GM12864 (cell line): ENCODE results near the gene TMUB2.

Experiments
- DNase-seq: peaks from one replicate; pipeline ENCODE4 v3.0.0-alpha.2; 2011; ENCODE audit warnings: low read depth
- H3K4me3 ChIP-seq: 2 replicates; pipeline ENCODE4 v1.5.1; 2011; ENCODE audit warnings: mild to moderate bottlenecking, low read depth, low read length, control low read depth
- CTCF ChIP-seq: IDR thresholded peaks from 2 replicates; pipeline ENCODE4 v1.5.1; 2011; ENCODE audit warnings: low read depth, mild to moderate bottlenecking, moderate library complexity, low read length, control low read depth, inconsistent platforms; ENCODE audit errors: missing control alignments

TMUB2 gene

GRCh38 chr17:44178133-44178532 lies 8.6 kb upstream of the TMUB2 start:
- no peak for DNase-seq
- no peak overlapping the region for H3K4me3 ChIP-seq
- TF ChIP-seq CTCF = no peak

- no peak for TF ChIP-seq CTCF
- no peak overlapping the region for H3K4me3 ChIP-seq
- no peak for DNase-seq
Observed at GRCh38 chr17:44183024-44183423, 3.7 kb upstream of the TMUB2 start.

- no peak for DNase-seq
- TF ChIP-seq CTCF = no peak
- H3K4me3 ChIP-seq = no peak overlapping the region
Observed at GRCh38 chr17:44184212-44184810, 2.5 kb upstream of the TMUB2 start.

- no peak for TF ChIP-seq CTCF
- no peak for DNase-seq
- peak overlapping the region; percentile 95 for H3K4me3 ChIP-seq
Observed at GRCh38 chr17:44187131-44187899, 543 bp downstream of the TMUB2 start.

- no peak for DNase-seq
- no peak for TF ChIP-seq CTCF
- H3K4me3 ChIP-seq = no peak overlapping the region
Observed at GRCh38 chr17:44188576-44189403, 2.0 kb downstream of the TMUB2 start.

GRCh38 chr17:44190481-44190880 lies 3.7 kb downstream of the TMUB2 start:
- TF ChIP-seq CTCF = no peak
- H3K4me3 ChIP-seq = no peak overlapping the region
- no peak for DNase-seq
